GM23338 (cell line): Measurements from ENCODE around the gene RIC8B. TPM values are rescaled to one million over a fixed set of nuclear protein-coding genes. Genes with fewer than 3 reads are reported as not detected.

Source experiments
- ATAC-seq: fragments of 200-7000 bp; cut with Tn5 transposase; 3 replicates; pipeline ENCODE4 v1.9.1; 2020
- DNase-seq: peaks from one replicate; pipeline ENCODE4 v3.0.0-alpha.2; 2015; ENCODE audit warnings: low spot score
- H2AFZ ChIP-seq: fragments of 200-600 bp; sonication (generic); 2 replicates; pipeline ENCODE4 v1.8.0; 2016; ENCODE audit warnings: antibody characterized with exemption, mild to moderate bottlenecking, moderate library complexity
- H3F3A ChIP-seq: fragments of 200-600 bp; sonication (generic); replicated peaks from 2 replicates; pipeline ENCODE4 v1.8.0; 2017; ENCODE audit warnings: antibody characterized with exemption, mixed run types, low read depth
- H3K27ac ChIP-seq: fragments of 200-600 bp; sonication (generic); 2 replicates; pipeline ENCODE4 v1.6.1; 2016; ENCODE audit warnings: low read depth
- H3K27me3 ChIP-seq: fragments of 200-600 bp; sonication (generic); 2 replicates; pipeline ENCODE4 v1.8.0; 2016; ENCODE audit warnings: mild to moderate bottlenecking, mixed run types, moderate library complexity; ENCODE audit not compliant: insufficient read depth
- H3K36me3 ChIP-seq: fragments of 200-600 bp; sonication (generic); 2 replicates; pipeline ENCODE4 v1.8.0; 2016; ENCODE audit warnings: mild to moderate bottlenecking; ENCODE audit not compliant: insufficient read depth
- H3K4me1 ChIP-seq: fragments of 200-600 bp; sonication (generic); 2 replicates; pipeline ENCODE4 v1.8.0; 2016; ENCODE audit warnings: mild to moderate bottlenecking, moderate library complexity; ENCODE audit not compliant: insufficient read depth
- H3K4me2 ChIP-seq: fragments of 200-600 bp; sonication (generic); 2 replicates; pipeline ENCODE4 v1.7.1; 2017; ENCODE audit warnings: mixed run types
- H3K4me3 ChIP-seq: fragments of 200-600 bp; sonication (generic); 2 replicates; pipeline ENCODE4 v1.6.1; 2016; ENCODE audit warnings: mixed run types
- H3K79me2 ChIP-seq: fragments of 200-600 bp; sonication (generic); replicated peaks from 2 replicates; pipeline ENCODE4 v1.8.0; 2017; ENCODE audit warnings: mild to moderate bottlenecking; ENCODE audit not compliant: insufficient read depth
- H3K9me2 ChIP-seq: fragments of 200-600 bp; sonication (generic); 2 replicates; pipeline ENCODE4 v1.8.0; 2017; ENCODE audit not compliant: insufficient read depth
- H4K20me1 ChIP-seq: fragments of 200-600 bp; sonication (generic); replicated peaks from 2 replicates; pipeline ENCODE4 v1.8.0; 2017; ENCODE audit warnings: mild to moderate bottlenecking; ENCODE audit not compliant: insufficient read depth
- H3K27ac Mint-ChIP-seq: 2 replicates; pipeline ENCODE4 v1.8.0; 2020; ENCODE audit warnings: inconsistent platforms, mild to moderate bottlenecking, moderate library complexity, mixed read lengths
- H3K27me3 Mint-ChIP-seq: 3 replicates; pipeline ENCODE4 v1.8.0; 2022; ENCODE audit warnings: low read depth, mild to moderate bottlenecking, moderate library complexity, mixed read lengths, inconsistent platforms; ENCODE audit not compliant: insufficient read depth, poor library complexity
- H3K36me3 Mint-ChIP-seq: 3 replicates; pipeline ENCODE4 v1.8.0; 2021; ENCODE audit warnings: low read depth, mild to moderate bottlenecking, inconsistent platforms, moderate library complexity, mixed read lengths
- H3K4me1 Mint-ChIP-seq: 3 replicates; pipeline ENCODE4 v1.8.0; 2020; ENCODE audit warnings: mild to moderate bottlenecking, inconsistent platforms, mixed read lengths
- H3K4me3 Mint-ChIP-seq: 3 replicates; pipeline ENCODE4 v1.8.0; 2021; ENCODE audit warnings: moderate library complexity, mild to moderate bottlenecking, inconsistent platforms, mixed read lengths
- H3K9me3 Mint-ChIP-seq: 3 replicates; pipeline ENCODE4 v1.8.0; 2020; ENCODE audit warnings: moderate library complexity, mild to moderate bottlenecking, inconsistent platforms, mixed read lengths
- CREB1 ChIP-seq: fragments of 250-450 bp; sonication (Bioruptor Pico); IDR thresholded peaks from 2 replicates; pipeline ENCODE4 v1.5.0; 2020; ENCODE audit warnings: low read depth, mild to moderate bottlenecking, moderate library complexity
- EZH2 ChIP-seq: fragments of 200-600 bp; sonication (generic); IDR thresholded peaks from one replicate; pipeline ENCODE4 v1.8.0; 2017; ENCODE audit warnings: antibody characterized with exemption, mild to moderate bottlenecking, low read depth; ENCODE audit not compliant: unreplicated experiment
- EZH2phosphoT487 ChIP-seq: fragments of 200-600 bp; sonication (generic); IDR thresholded peaks from one replicate; pipeline ENCODE4 v1.8.1; 2018; ENCODE audit warnings: antibody characterized with exemption; ENCODE audit not compliant: unreplicated experiment
- JUNB ChIP-seq: IDR thresholded peaks from one replicate; pipeline ENCODE4 v1.6.1; 2016; ENCODE audit warnings: antibody characterized with exemption; ENCODE audit not compliant: unreplicated experiment
- NANOG ChIP-seq: IDR thresholded peaks from 2 replicates; pipeline ENCODE4 v1.6.1; 2016; ENCODE audit warnings: antibody characterized with exemption, borderline replicate concordance
- POLR2AphosphoS5 ChIP-seq: IDR thresholded peaks from 2 replicates; pipeline ENCODE4 v1.6.1; 2016; ENCODE audit warnings: antibody characterized with exemption, low read depth
- STAT1 ChIP-seq: IDR thresholded peaks from one replicate; pipeline ENCODE4 v1.6.1; 2016; ENCODE audit warnings: antibody characterized with exemption; ENCODE audit not compliant: unreplicated experiment
- ZNF114 ChIP-seq: fragments of 250-450 bp; sonication (Bioruptor Pico); IDR thresholded peaks from 2 replicates; pipeline ENCODE4 v1.5.0; 2020; ENCODE audit warnings: mild to moderate bottlenecking, moderate library complexity
- ZNF331 ChIP-seq: fragments of 250-450 bp; sonication (Bioruptor Pico); IDR thresholded peaks from 2 replicates; pipeline ENCODE4 v1.5.0; 2020; ENCODE audit warnings: low read depth, mild to moderate bottlenecking, moderate library complexity
- polyA plus RNA-seq: library from polyadenylated mRNA; unstranded; fragments of >200 nt; fragmentation: Nextera tagmentation; extraction: Ambion mirVana; gene quantifications from 2 replicates; pipeline ENCODE4 v1.2.1, GENCODE V29; 2016
- total RNA-seq: library from RNA; depleted of rRNA; stranded (reverse); fragments of >200 nt; shearing (Covaris generic); gene quantifications from 2 replicates; pipeline ENCODE4 v1.2.3, GENCODE V29; 2014
- TF ChIP-seq, protein P1 (sequence below): fragments of 250-450 bp; sonication (Bioruptor Pico); IDR thresholded peaks from 2 replicates; pipeline ENCODE4 v1.5.0; 2020; ENCODE audit warnings: mild to moderate bottlenecking, moderate library complexity
- TF ChIP-seq, protein P2 (sequence below), 2 experiments: fragments of 200-600 bp in 1 of 2; sonication (generic) in 1 of 2; conservative IDR thresholded peaks; 2 replicates each; pipeline versions ENCODE4 v1.5.1 to v1.6.1; 2016 to 2017; ENCODE audit warnings: antibody characterized with exemption in 2 of 2, low read depth in 2 of 2, mild to moderate bottlenecking in 2 of 2, moderate library complexity in 1 of 2
- TF ChIP-seq, protein P3 (sequence below): IDR thresholded peaks from one replicate; pipeline ENCODE4 v1.6.1; 2018; ENCODE audit warnings: antibody characterized with exemption; ENCODE audit not compliant: unreplicated experiment
- TF ChIP-seq, protein P4 (sequence below): IDR thresholded peaks from 2 replicates; pipeline ENCODE4 v1.6.1; 2016; ENCODE audit warnings: antibody characterized with exemption

The RIC8B gene
- total and polyA plus RNA-seq, 2 experiments from 2014 or later, result 12.3 to 25.5 TPM

DNA sequence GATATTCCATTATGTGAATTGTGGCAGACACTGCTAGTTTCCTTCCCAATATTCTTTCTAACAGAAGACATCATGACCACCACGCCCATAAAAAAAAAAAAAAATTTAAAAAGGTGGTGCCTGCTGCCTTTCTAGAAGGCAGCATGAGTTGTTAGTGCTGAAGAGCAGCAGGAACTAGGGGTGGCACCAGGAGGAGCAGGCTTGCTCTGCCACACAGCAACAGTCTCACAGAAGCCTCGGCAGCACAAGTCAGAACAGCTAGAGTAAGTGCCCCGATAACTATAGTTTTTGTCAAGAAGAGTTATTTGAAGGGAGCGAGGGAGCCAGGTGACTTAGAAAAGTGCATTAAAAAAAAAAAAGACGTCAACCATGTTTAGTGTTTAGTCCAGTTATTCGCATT is 114.8 kb downstream of the RIC8B start:
- H3K36me3 Mint-ChIP-seq, result peaks cover 3% of the 10 kb centered on the region; the same call in 1 of the 3 replicates
- no peaks in the 10 kb centered on the region for H3K4me1 Mint-ChIP-seq
- Histone ChIP-seq H3K27ac (peak overlapping the region; percentile 41; the same call in 1 of the 2 replicates), H3K27me3 (no peaks in the 10 kb centered on the region), H2AFZ (no peak overlapping the region), H3K4me3 (no peak overlapping the region), H3K9me2 (no peaks in the 10 kb centered on the region), H3K36me3 (peaks cover 8% of the 10 kb centered on the region; the same call in 1 of the 2 replicates), H3K4me2 (no peak overlapping the region), H3K4me1 (no peaks in the 10 kb centered on the region), H3K79me2 (no peaks in the 10 kb centered on the region), H4K20me1 (peaks cover 3% of the 10 kb centered on the region; the same call in 1 of the 2 replicates), H3F3A (no peaks in the 10 kb centered on the region)
- ATAC-seq (no peak), DNase-seq (no peak)
- peaks cover 2% of the 10 kb centered on the region for H3K27me3 Mint-ChIP-seq
- H3K4me3 Mint-ChIP-seq, result no peak overlapping the region
- H3K9me3 Mint-ChIP-seq, result no peaks in the 10 kb centered on the region
- TF ChIP-seq, protein P1, sequence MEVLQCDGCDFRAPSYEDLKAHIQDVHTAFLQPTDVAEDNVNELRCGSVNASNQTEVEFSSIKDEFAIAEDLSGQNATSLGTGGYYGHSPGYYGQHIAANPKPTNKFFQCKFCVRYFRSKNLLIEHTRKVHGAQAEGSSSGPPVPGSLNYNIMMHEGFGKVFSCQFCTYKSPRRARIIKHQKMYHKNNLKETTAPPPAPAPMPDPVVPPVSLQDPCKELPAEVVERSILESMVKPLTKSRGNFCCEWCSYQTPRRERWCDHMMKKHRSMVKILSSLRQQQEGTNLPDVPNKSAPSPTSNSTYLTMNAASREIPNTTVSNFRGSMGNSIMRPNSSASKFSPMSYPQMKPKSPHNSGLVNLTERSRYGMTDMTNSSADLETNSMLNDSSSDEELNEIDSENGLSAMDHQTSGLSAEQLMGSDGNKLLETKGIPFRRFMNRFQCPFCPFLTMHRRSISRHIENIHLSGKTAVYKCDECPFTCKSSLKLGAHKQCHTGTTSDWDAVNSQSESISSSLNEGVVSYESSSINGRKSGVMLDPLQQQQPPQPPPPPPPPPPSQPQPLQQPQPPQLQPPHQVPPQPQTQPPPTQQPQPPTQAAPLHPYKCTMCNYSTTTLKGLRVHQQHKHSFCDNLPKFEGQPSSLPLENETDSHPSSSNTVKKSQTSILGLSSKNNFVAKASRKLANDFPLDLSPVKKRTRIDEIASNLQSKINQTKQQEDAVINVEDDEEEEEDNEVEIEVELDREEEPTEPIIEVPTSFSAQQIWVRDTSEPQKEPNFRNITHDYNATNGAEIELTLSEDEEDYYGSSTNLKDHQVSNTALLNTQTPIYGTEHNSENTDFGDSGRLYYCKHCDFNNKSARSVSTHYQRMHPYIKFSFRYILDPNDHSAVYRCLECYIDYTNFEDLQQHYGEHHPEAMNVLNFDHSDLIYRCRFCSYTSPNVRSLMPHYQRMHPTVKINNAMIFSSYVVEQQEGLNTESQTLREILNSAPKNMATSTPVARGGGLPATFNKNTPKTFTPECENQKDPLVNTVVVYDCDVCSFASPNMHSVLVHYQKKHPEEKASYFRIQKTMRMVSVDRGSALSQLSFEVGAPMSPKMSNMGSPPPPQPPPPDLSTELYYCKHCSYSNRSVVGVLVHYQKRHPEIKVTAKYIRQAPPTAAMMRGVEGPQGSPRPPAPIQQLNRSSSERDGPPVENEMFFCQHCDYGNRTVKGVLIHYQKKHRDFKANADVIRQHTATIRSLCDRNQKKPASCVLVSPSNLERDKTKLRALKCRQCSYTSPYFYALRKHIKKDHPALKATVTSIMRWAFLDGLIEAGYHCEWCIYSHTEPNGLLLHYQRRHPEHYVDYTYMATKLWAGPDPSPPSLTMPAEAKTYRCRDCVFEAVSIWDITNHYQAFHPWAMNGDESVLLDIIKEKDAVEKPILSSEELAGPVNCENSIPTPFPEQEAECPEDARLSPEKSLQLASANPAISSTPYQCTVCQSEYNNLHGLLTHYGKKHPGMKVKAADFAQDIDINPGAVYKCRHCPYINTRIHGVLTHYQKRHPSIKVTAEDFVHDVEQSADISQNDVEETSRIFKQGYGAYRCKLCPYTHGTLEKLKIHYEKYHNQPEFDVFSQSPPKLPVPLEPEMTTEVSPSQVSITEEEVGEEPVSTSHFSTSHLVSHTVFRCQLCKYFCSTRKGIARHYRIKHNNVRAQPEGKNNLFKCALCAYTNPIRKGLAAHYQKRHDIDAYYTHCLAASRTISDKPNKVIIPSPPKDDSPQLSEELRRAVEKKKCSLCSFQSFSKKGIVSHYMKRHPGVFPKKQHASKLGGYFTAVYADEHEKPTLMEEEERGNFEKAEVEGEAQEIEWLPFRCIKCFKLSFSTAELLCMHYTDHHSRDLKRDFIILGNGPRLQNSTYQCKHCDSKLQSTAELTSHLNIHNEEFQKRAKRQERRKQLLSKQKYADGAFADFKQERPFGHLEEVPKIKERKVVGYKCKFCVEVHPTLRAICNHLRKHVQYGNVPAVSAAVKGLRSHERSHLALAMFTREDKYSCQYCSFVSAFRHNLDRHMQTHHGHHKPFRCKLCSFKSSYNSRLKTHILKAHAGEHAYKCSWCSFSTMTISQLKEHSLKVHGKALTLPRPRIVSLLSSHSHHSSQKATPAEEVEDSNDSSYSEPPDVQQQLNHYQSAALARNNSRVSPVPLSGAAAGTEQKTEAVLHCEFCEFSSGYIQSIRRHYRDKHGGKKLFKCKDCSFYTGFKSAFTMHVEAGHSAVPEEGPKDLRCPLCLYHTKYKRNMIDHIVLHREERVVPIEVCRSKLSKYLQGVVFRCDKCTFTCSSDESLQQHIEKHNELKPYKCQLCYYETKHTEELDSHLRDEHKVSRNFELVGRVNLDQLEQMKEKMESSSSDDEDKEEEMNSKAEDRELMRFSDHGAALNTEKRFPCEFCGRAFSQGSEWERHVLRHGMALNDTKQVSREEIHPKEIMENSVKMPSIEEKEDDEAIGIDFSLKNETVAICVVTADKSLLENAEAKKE, result no peak
- TF ChIP-seq, protein P2, sequence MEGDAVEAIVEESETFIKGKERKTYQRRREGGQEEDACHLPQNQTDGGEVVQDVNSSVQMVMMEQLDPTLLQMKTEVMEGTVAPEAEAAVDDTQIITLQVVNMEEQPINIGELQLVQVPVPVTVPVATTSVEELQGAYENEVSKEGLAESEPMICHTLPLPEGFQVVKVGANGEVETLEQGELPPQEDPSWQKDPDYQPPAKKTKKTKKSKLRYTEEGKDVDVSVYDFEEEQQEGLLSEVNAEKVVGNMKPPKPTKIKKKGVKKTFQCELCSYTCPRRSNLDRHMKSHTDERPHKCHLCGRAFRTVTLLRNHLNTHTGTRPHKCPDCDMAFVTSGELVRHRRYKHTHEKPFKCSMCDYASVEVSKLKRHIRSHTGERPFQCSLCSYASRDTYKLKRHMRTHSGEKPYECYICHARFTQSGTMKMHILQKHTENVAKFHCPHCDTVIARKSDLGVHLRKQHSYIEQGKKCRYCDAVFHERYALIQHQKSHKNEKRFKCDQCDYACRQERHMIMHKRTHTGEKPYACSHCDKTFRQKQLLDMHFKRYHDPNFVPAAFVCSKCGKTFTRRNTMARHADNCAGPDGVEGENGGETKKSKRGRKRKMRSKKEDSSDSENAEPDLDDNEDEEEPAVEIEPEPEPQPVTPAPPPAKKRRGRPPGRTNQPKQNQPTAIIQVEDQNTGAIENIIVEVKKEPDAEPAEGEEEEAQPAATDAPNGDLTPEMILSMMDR (conservative IDR thresholded peaks at IDR 0.05; ENCODE audit: low read depth in 2 of 2), result no peak
- TF ChIP-seq, protein P3, sequence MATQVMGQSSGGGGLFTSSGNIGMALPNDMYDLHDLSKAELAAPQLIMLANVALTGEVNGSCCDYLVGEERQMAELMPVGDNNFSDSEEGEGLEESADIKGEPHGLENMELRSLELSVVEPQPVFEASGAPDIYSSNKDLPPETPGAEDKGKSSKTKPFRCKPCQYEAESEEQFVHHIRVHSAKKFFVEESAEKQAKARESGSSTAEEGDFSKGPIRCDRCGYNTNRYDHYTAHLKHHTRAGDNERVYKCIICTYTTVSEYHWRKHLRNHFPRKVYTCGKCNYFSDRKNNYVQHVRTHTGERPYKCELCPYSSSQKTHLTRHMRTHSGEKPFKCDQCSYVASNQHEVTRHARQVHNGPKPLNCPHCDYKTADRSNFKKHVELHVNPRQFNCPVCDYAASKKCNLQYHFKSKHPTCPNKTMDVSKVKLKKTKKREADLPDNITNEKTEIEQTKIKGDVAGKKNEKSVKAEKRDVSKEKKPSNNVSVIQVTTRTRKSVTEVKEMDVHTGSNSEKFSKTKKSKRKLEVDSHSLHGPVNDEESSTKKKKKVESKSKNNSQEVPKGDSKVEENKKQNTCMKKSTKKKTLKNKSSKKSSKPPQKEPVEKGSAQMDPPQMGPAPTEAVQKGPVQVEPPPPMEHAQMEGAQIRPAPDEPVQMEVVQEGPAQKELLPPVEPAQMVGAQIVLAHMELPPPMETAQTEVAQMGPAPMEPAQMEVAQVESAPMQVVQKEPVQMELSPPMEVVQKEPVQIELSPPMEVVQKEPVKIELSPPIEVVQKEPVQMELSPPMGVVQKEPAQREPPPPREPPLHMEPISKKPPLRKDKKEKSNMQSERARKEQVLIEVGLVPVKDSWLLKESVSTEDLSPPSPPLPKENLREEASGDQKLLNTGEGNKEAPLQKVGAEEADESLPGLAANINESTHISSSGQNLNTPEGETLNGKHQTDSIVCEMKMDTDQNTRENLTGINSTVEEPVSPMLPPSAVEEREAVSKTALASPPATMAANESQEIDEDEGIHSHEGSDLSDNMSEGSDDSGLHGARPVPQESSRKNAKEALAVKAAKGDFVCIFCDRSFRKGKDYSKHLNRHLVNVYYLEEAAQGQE, result no peak
- TF ChIP-seq JUNB (no peak), POLR2AphosphoS5 (no peak), STAT1 (no peak), EZH2phosphoT487 (no peak), NANOG (no peak), ZNF331 (CRISPR knock-in tag) (no peak), ZNF114 (CRISPR knock-in tag) (no peak), CREB1 (CRISPR knock-in tag) (no peak), EZH2 (no peak)
- TF ChIP-seq, protein P4, sequence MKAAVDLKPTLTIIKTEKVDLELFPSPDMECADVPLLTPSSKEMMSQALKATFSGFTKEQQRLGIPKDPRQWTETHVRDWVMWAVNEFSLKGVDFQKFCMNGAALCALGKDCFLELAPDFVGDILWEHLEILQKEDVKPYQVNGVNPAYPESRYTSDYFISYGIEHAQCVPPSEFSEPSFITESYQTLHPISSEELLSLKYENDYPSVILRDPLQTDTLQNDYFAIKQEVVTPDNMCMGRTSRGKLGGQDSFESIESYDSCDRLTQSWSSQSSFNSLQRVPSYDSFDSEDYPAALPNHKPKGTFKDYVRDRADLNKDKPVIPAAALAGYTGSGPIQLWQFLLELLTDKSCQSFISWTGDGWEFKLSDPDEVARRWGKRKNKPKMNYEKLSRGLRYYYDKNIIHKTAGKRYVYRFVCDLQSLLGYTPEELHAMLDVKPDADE, result no peak
- no peak overlapping the region for H3K27ac Mint-ChIP-seq
